HFFc6 (cell line): ENCODE results near the gene FGGY. TPM values are rescaled to one million over a fixed set of nuclear protein-coding genes. Genes with fewer than 3 reads are reported as not detected.
A peak's percentile ranks its signal among the peaks of the same experiment; 100 is the strongest.

ENCODE experiments used
- DNase-seq: peaks from one replicate; pipeline ENCODE4 v3.0.0-alpha.2; 2018
- H3K27ac Mint-ChIP-seq: 2 replicates; pipeline ENCODE4 v1.8.0; 2020; ENCODE audit warnings: mild to moderate bottlenecking, mixed read lengths
- H3K27me3 Mint-ChIP-seq: 2 replicates; pipeline ENCODE4 v1.8.0; 2021; ENCODE audit warnings: mild to moderate bottlenecking, moderate library complexity, mixed read lengths; ENCODE audit not compliant: insufficient read depth
- H3K36me3 Mint-ChIP-seq: 2 replicates; pipeline ENCODE4 v1.8.0; 2021; ENCODE audit warnings: low read depth, mixed read lengths
- H3K4me1 Mint-ChIP-seq: 2 replicates; pipeline ENCODE4 v1.8.0; 2020; ENCODE audit warnings: low read depth, mixed read lengths
- H3K4me3 Mint-ChIP-seq: 2 replicates; pipeline ENCODE4 v1.8.0; 2020; ENCODE audit warnings: mild to moderate bottlenecking, moderate library complexity, mixed read lengths
- H3K9me3 Mint-ChIP-seq: 2 replicates; pipeline ENCODE4 v1.8.0; 2020; ENCODE audit warnings: mild to moderate bottlenecking, mixed read lengths
- CTCF ChIP-seq: fragments of 200-600 bp; sonication (generic); IDR thresholded peaks from 2 replicates; pipeline ENCODE4 v1.5.0; 2021; ENCODE audit warnings: antibody characterized with exemption, mild to moderate bottlenecking
- total RNA-seq, 6 experiments: library from RNA; stranded (reverse); fragmentation: NEBNext Ultra II Directional; extraction: Animal tissue kit (Norgen Biotek cat#: 25700); gene quantifications; 2 replicates in 1 of 6; 3 replicates in 5 of 6; pipeline ENCODE4 v1.2.3, GENCODE V29; 2021

FGGY gene
- total RNA-seq, 6 experiments from 2014 or later, result 16.4 to 20.1 (median 18.7) TPM

DNA sequence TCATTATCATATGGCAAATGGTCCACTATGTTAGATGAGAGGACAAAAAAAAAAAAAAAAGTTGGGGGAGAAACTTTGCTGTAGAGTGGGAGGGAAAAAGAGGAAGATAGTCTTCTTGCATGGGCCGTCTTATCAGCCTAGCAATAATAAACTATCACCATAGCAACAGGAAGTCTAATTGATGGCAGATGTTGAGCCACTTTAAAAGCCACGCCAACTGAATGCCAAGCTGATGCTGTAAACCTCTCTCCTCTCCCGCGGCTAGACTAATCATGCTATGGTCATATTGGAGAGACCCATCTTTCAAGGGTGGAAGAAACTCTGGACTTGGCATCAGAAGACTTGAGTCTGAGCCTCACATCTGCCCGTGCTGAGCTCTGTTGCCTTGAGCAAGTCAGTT lies 395.7 kb downstream of the FGGY start:
- DNase-seq, result peak; percentile 99
- H3K27me3 Mint-ChIP-seq, result no peaks in the 10 kb centered on the region; the same call in 1 of the 2 replicates
- H3K36me3 Mint-ChIP-seq, result peaks cover 6% of the 10 kb centered on the region
- H3K4me1 Mint-ChIP-seq, result peaks cover 56% of the 10 kb centered on the region
- H3K27ac Mint-ChIP-seq, result peak overlapping the region; percentile 95
- TF ChIP-seq CTCF, result no peak
- H3K9me3 Mint-ChIP-seq, result no peaks in the 10 kb centered on the region
- peak overlapping the region; percentile 70 for H3K4me3 Mint-ChIP-seq

GRCh38 chr1:59693406-59693805 lies 396.5 kb downstream of the FGGY start:
- H3K9me3 Mint-ChIP-seq, result no peaks in the 10 kb centered on the region
- H3K4me1 Mint-ChIP-seq, result peaks cover 63% of the 10 kb centered on the region
- peak overlapping the region; percentile 95 for H3K27ac Mint-ChIP-seq
- no peak for DNase-seq
- H3K27me3 Mint-ChIP-seq, result no peaks in the 10 kb centered on the region; the same call in 1 of the 2 replicates
- peaks cover 6% of the 10 kb centered on the region for H3K36me3 Mint-ChIP-seq
- no peak overlapping the region for H3K4me3 Mint-ChIP-seq
- no peak for TF ChIP-seq CTCF

DNA sequence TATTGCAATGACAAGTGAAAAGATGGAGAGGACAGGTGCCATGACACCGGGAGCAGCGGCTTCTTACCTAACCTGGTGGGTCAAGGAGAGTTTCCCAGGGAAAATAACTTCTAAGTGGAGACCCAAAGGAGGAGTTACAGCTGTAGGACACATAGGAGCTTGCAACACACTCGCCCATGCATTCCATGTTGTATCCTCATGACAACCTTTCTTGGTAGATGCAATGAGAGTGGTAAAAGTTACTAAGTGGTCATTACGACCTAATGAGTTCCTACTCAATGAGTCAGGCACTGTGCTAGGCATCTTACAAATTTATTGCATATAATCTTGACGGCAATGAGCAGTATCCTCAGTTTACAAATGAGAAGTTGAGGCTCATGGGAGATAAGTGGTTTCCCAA lies 398.4 kb downstream of the FGGY start:
- H3K4me3 Mint-ChIP-seq, result no peak overlapping the region
- DNase-seq, result peak; percentile 23
- no peaks in the 10 kb centered on the region for H3K9me3 Mint-ChIP-seq
- no peak for TF ChIP-seq CTCF
- peaks cover 6% of the 10 kb centered on the region for H3K36me3 Mint-ChIP-seq
- H3K27me3 Mint-ChIP-seq, result no peaks in the 10 kb centered on the region; the same call in 1 of the 2 replicates
- H3K4me1 Mint-ChIP-seq, result peaks cover 73% of the 10 kb centered on the region
- H3K27ac Mint-ChIP-seq, result peak overlapping the region; percentile 24; the same call in 1 of the 2 replicates

DNA sequence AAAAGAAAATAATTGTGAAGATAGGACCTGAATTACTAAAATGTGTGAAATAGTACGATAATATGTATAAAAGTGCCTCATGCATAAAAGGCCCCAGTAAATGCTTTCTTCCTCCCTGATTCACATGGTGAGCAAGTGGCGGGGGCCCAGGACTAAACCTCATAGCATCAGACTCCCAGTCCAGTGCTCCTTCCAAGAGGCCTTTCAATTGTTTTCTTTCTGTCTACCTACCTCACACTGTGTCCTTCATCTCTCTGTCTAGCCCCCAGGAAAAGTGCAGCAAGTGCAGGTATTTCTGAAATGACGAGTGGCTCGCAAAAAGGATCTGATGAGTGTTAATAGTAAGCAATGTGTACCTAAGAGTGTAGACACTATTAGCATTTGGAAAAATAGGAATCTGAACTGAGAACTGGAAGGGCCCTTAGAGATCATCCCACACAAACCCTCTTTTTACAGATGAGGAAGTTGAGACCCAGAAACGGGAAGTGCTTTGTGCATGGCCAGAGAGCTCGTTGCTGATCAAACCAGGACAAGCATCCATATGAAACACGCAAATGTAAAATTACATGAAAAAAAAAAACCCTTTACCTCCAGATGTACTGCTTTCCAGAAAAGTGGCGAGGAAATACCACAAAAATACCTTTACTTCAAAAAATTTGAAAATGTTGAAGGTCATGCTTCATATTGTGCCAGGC lies 399.7 kb downstream of the FGGY start:
- peaks cover 6% of the 10 kb centered on the region for H3K36me3 Mint-ChIP-seq
- H3K27me3 Mint-ChIP-seq, result no peaks in the 10 kb centered on the region; the same call in 1 of the 2 replicates
- no peak for DNase-seq
- TF ChIP-seq CTCF, result no peak
- H3K9me3 Mint-ChIP-seq, result no peaks in the 10 kb centered on the region
- peaks cover 83% of the 10 kb centered on the region for H3K4me1 Mint-ChIP-seq
- no peak overlapping the region for H3K27ac Mint-ChIP-seq
- no peak overlapping the region for H3K4me3 Mint-ChIP-seq

GRCh38 chr1:59697150-59697800 lies 400.4 kb downstream of the FGGY start:
- DNase-seq, result no peak
- H3K4me3 Mint-ChIP-seq, result no peak overlapping the region
- peaks cover 83% of the 10 kb centered on the region for H3K4me1 Mint-ChIP-seq
- no peaks in the 10 kb centered on the region for H3K9me3 Mint-ChIP-seq
- peaks cover 6% of the 10 kb centered on the region for H3K36me3 Mint-ChIP-seq
- no peaks in the 10 kb centered on the region; the same call in 1 of the 2 replicates for H3K27me3 Mint-ChIP-seq
- H3K27ac Mint-ChIP-seq, result peak overlapping the region; percentile 6; the same call in 1 of the 2 replicates
- TF ChIP-seq CTCF, result no peak
